ENCODE measurements around the gene TMUB2. TPM values are rescaled to one million over a fixed set of nuclear protein-coding genes. Genes with fewer than 3 reads are reported as not detected.

The TMUB2 gene
- total and polyA plus RNA-seq, 2 of the 13 experiments (the other 11 are each of a cell fraction or from before 2014, with no cell fraction given) = 26.9 to 50.8 TPM

DNA sequence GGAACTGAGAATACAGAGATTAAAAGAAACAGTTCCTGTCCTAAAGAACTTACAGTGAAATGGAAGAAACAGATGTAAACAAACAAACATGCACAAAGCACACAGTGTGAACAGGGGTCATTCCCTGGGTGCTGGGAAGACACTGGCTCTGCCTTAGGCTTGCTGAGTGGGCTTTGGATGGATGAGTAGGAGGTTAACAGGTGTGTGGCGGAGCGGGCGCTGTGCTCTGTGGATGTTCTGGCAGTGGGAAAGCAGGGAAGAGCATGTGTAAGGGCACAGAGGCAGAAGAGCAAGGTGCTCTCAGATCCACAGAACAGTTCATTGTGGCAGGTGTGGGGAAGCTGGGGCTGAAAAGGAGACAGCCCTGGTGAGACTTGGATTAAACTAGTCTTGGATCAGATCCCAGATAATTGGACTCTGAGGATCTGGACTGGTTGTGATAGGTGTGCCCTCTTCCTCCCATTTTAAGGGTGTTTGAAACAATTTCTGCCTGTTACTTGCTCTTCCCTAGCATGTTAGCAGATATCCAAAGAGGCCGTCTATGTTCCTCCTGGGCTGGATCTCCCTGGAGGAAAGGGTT, 36.9 kb upstream of the TMUB2 start:
- DNase-seq (ENCODE audit: low spot score) (no peak), FAIRE-seq (no peak), ATAC-seq (no peak)
- Histone ChIP-seq H3K4me1 (ENCODE audit: insufficient read depth, low read length) (peaks cover 5% of the 10 kb centered on the region; the same call in 1 of the 2 replicates), H3K9me3 (ENCODE audit: low read length) (no peaks in the 10 kb centered on the region), H3K9ac (ENCODE audit: insufficient read depth, low read depth, low read length) (no peak overlapping the region), H3K27ac (ENCODE audit: extremely low read length, insufficient read depth, low read length) (no peak overlapping the region), H3K4me2 (ENCODE audit: low read depth, low read length) (no peak overlapping the region), H2AFZ (ENCODE audit: low read length) (no peak overlapping the region), H3K36me3 (replicated peaks in 1 of 2; ENCODE audit: control insufficient read depth in 1 of 2, insufficient read depth in 2 of 2, low read length in 2 of 2) (peaks cover 20 to 54% of the 10 kb centered on the region in 2 experiments), H4K20me1 (ENCODE audit: insufficient read depth, low read length) (no peaks in the 10 kb centered on the region), H3K27me3 (ENCODE audit: control insufficient read depth in 1 of 2, insufficient read depth in 2 of 2, low read length in 2 of 2) (no peaks in the 10 kb centered on the region), H3K4me3 (replicated peaks in 1 of 3; ENCODE audit: insufficient read depth in 1 of 3, low read depth in 2 of 3, low read length in 3 of 3) (no peak overlapping the region), H3K79me2 (ENCODE audit: insufficient read depth, low read length) (peaks cover 10% of the 10 kb centered on the region)
- intact Hi-C loops (cut with micrococcal nuclease; ENCODE audit: unreplicated experiment) = no loop called here
- 99% methylated on average over 4 of the region's 4 CpGs for WGBS (ENCODE audit: low lambda C conversion rate)
- CTCF ChIA-PET (ENCODE audit: low intra/inter-chr PET ratio, low total read pairs) = no interaction called here
- in situ Hi-C loops (cut with HindIII; ENCODE audit: extremely low pct_ligation_motif_present, low pct_unique_long_range_greater_than_20kb) = no loop called here
- POLR2A ChIA-PET = interaction anchor here (0.6 to 0.7 kb wide), 2 partner anchors 19 to 167 kb away, joined by 3 to 6 read pairs; no protein-coding TSS in a partner anchor
- TF ChIP-seq ZNF557 (CRISPR knock-in tag; IDR thresholded peaks at IDR 0.05) (no peak), ZNF563 (CRISPR knock-in tag; IDR thresholded peaks at IDR 0.05) (peak; percentile 39; the same call in 1 of the 2 replicates)
- BruUV-seq (replicated peaks) = no TSS peak

DNA sequence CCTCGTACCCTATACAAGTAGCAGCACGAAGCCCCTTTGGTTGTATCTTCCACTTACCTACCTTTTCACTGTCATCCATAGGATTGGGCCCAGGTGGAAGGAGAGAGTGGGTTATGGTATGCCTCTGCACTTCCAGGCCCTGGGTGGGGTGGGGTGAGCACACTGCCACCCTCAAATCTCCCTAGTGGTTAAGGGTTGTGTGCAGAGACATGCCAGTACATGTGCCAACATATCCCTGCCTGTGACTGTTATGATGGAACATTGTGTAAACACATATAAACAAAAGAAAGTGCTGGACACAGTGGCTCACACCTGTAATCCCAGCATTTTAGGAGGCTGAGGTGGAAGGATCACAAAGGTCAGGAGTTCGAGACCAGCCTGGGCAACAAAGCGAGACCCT, 33.9 kb upstream of the TMUB2 start:
- Histone ChIP-seq H3K4me1 (ENCODE audit: insufficient read depth, low read length) (peaks cover 15% of the 10 kb centered on the region), H3K4me3 (replicated peaks in 1 of 3; ENCODE audit: insufficient read depth in 1 of 3, low read depth in 2 of 3, low read length in 3 of 3) (no peak overlapping the region), H3K27me3 (ENCODE audit: control insufficient read depth in 1 of 2, insufficient read depth in 2 of 2, low read length in 2 of 2) (no peaks in the 10 kb centered on the region), H3K27ac (ENCODE audit: extremely low read length, insufficient read depth, low read length) (no peak overlapping the region), H3K4me2 (ENCODE audit: low read depth, low read length) (no peak overlapping the region), H4K20me1 (ENCODE audit: insufficient read depth, low read length) (no peaks in the 10 kb centered on the region), H2AFZ (ENCODE audit: low read length) (no peak overlapping the region), H3K9me3 (ENCODE audit: low read length) (no peaks in the 10 kb centered on the region), H3K9ac (ENCODE audit: insufficient read depth, low read depth, low read length) (no peak overlapping the region), H3K79me2 (ENCODE audit: insufficient read depth, low read length) (peaks cover 10% of the 10 kb centered on the region), H3K36me3 (replicated peaks in 1 of 2; ENCODE audit: control insufficient read depth in 1 of 2, insufficient read depth in 2 of 2, low read length in 2 of 2) (peaks cover 21 to 48% of the 10 kb centered on the region in 2 experiments)
- CTCF ChIA-PET (ENCODE audit: low intra/inter-chr PET ratio, low total read pairs) = no interaction called here
- no TSS peak for BruUV-seq (replicated peaks)
- POLR2A ChIA-PET = no interaction called here
- intact Hi-C loops (cut with micrococcal nuclease; ENCODE audit: unreplicated experiment) = no loop called here
- no peak for ATAC-seq
- DNase-seq (ENCODE audit: low spot score) = no peak
- FAIRE-seq = peak; percentile 37
- in situ Hi-C loops (cut with HindIII; ENCODE audit: extremely low pct_ligation_motif_present, low pct_unique_long_range_greater_than_20kb) = no loop called here
- 94% methylated on average over 4 of the region's 4 CpGs for WGBS (ENCODE audit: low lambda C conversion rate)
- no peak for TF ChIP-seq POLR2A (IDR thresholded peaks at IDR 0.05; ENCODE audit: insufficient read depth in 1 of 2, low read depth in 2 of 2, low read length in 2 of 2)
- TF ChIP-seq, protein P1, sequence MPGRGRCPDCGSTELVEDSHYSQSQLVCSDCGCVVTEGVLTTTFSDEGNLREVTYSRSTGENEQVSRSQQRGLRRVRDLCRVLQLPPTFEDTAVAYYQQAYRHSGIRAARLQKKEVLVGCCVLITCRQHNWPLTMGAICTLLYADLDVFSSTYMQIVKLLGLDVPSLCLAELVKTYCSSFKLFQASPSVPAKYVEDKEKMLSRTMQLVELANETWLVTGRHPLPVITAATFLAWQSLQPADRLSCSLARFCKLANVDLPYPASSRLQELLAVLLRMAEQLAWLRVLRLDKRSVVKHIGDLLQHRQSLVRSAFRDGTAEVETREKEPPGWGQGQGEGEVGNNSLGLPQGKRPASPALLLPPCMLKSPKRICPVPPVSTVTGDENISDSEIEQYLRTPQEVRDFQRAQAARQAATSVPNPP (CRISPR knock-in tag; IDR thresholded peaks at IDR 0.05) = no peak
- no peak for TF ChIP-seq ZNF496 (CRISPR knock-in tag; IDR thresholded peaks at IDR 0.05; ENCODE audit: insufficient replicate concordance)
- no peak for TF ChIP-seq PCBP2 (optimal IDR thresholded peaks at IDR 0.05; ENCODE audit: low read depth, low read length, poor library complexity, severe bottlenecking)
- no peak for TF ChIP-seq MED13 (CRISPR knock-in tag; IDR thresholded peaks at IDR 0.05)
- TF ChIP-seq, protein P2, sequence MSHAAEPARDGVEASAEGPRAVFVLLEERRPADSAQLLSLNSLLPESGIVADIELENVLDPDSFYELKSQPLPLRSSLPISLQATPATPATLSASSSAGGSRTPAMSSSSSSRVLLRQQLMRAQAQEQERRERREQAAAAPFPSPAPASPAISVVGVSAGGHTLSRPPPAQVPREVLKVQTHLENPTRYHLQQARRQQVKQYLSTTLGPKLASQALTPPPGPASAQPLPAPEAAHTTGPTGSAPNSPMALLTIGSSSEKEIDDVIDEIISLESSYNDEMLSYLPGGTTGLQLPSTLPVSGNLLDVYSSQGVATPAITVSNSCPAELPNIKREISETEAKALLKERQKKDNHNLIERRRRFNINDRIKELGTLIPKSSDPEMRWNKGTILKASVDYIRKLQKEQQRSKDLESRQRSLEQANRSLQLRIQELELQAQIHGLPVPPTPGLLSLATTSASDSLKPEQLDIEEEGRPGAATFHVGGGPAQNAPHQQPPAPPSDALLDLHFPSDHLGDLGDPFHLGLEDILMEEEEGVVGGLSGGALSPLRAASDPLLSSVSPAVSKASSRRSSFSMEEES (CRISPR knock-in tag; IDR thresholded peaks at IDR 0.05) = no peak
- TF ChIP-seq GABPA (IDR thresholded peaks at IDR 0.05; ENCODE audit: low read depth, low read length) = no peak
- TF ChIP-seq GABPA (CRISPR knock-in tag; IDR thresholded peaks at IDR 0.05; ENCODE audit: low read depth) = no peak
- no peak for TF ChIP-seq HES4 (CRISPR knock-in tag; IDR thresholded peaks at IDR 0.05; ENCODE audit: borderline replicate concordance)

Measured in HepG2 (cell line).